Measurements from ENCODE around the gene DNTT. TPM values are rescaled to one million over a fixed set of nuclear protein-coding genes. Genes with fewer than 3 reads are reported as not detected.

The DNTT gene
- total and polyA plus RNA-seq, 2 of the 13 experiments (the other 11 are each of a cell fraction or from before 2014, with no cell fraction given): not detected

DNA sequence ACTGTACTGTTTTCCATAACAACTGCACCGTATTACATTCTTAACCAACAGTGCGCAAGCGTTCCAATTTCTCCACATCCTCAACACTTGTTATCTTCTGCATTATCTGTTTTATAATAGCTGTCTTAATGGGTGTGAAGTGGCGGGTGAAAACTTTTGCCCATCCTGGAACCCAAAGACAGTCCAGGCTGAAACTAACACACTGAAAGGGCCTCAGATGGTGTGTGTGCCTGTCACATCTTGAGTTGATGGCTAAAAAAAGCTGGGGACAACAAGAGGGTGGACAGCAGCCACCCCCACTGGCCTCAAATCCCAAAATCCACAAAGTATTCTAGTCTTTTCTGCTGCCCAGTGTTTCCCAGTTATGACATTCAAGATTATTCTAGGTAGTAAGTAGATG, 35.1 kb downstream of the DNTT start (continued):
- TF ChIP-seq RCOR2 (CRISPR knock-in tag; IDR thresholded peaks at IDR 0.05) (no peak), NFKBIZ (CRISPR knock-in tag; IDR thresholded peaks at IDR 0.05) (no peak), CHD4 (IDR thresholded peaks at IDR 0.05; ENCODE audit: borderline replicate concordance, low read length) (no peak), ZNF567 (CRISPR knock-in tag; IDR thresholded peaks at IDR 0.05; ENCODE audit: borderline replicate concordance) (no peak), ZNF790 (CRISPR knock-in tag; IDR thresholded peaks at IDR 0.05; ENCODE audit: borderline replicate concordance) (no peak), NR3C1 (CRISPR knock-in tag; IDR thresholded peaks at IDR 0.05) (no peak), MED13 (CRISPR knock-in tag; IDR thresholded peaks at IDR 0.05) (no peak), KLF15 (CRISPR knock-in tag; IDR thresholded peaks at IDR 0.05; ENCODE audit: borderline replicate concordance) (no peak)
- TF ChIP-seq, protein P1, sequence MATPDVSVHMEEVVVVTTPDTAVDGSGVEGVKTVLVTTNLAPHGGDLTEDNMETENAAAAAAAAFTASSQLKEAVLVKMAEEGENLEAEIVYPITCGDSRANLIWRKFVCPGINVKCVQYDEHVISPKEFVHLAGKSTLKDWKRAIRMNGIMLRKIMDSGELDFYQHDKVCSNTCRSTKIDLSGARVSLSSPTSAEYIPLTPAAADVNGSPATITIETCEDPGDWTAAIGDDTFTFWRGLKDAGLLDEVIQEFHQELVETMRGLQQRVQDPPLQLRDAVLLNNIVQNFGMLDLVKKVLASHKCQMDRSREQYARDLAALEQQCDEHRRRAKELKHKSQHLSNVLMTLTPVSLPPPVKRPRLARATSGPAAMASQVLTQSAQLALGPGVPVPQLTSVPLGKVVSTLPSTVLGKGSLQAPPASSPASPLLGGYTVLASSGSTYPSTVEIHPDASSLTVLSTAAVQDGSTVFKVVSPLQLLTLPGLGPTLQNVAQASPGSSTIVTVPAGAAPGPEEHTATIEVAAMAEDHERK (CRISPR knock-in tag; IDR thresholded peaks at IDR 0.05; ENCODE audit: low read depth): no peak
- TF ChIP-seq, protein P2, sequence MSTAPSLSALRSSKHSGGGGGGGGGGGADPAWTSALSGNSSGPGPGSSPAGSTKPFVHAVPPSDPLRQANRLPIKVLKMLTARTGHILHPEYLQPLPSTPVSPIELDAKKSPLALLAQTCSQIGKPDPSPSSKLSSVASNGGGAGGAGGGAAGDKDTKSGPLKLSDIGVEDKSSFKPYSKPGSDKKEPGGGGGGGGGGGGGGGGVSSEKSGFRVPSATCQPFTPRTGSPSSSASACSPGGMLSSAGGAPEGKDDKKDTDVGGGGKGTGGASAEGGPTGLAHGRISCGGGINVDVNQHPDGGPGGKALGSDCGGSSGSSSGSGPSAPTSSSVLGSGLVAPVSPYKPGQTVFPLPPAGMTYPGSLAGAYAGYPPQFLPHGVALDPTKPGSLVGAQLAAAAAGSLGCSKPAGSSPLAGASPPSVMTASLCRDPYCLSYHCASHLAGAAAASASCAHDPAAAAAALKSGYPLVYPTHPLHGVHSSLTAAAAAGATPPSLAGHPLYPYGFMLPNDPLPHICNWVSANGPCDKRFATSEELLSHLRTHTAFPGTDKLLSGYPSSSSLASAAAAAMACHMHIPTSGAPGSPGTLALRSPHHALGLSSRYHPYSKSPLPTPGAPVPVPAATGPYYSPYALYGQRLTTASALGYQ (CRISPR knock-in tag; IDR thresholded peaks at IDR 0.05): no peak
